Kidney (tissue), 14 donors: ENCODE measurements around the gene HES5. TPM values are rescaled to one million over a fixed set of nuclear protein-coding genes. Genes with fewer than 3 reads are reported as not detected.

ENCODE experiments used
- DNase-seq, 5 donors: peaks; one replicate each; pipeline ENCODE4 v3.0.0-alpha.2; 2013 to 2020
- FAIRE-seq: peaks from 2 replicates; lab custom pipeline; 2012; peaks lifted over from hg19 to GRCh38; lab: Jason Lieb, UNC
- H3K27ac ChIP-seq, 2 donors: one replicate each; pipeline ENCODE4 v1.7.0; 2013; ENCODE audit warnings: low read depth in 2 of 2, low read length in 2 of 2, inconsistent platforms in 1 of 2
- H3K27me3 ChIP-seq: one replicate; pipeline ENCODE4 v1.7.1; 2013; ENCODE audit warnings: low read length, inconsistent platforms; ENCODE audit not compliant: control insufficient read depth, insufficient read depth
- H3K36me3 ChIP-seq, 3 donors: one replicate each; pipeline versions ENCODE4 v1.7.0 to v1.7.1; 2013; ENCODE audit warnings: low read length in 3 of 3, control low read depth in 1 of 3, inconsistent platforms in 1 of 3; ENCODE audit not compliant: insufficient read depth in 3 of 3, control insufficient read depth in 2 of 3
- H3K4me1 ChIP-seq, 3 donors: one replicate each; pipeline versions ENCODE4 v1.7.0 to v1.7.1; 2013; ENCODE audit warnings: low read length in 3 of 3, inconsistent platforms in 1 of 3, low read depth in 1 of 3; ENCODE audit not compliant: control insufficient read depth in 2 of 3, insufficient read depth in 2 of 3
- H3K4me3 ChIP-seq, 3 donors: one replicate each; pipeline versions ENCODE4 v1.7.0 to v1.8.1; 2013; ENCODE audit warnings: low read length in 3 of 3, control low read depth in 1 of 3, inconsistent platforms in 1 of 3
- H3K9ac ChIP-seq, 3 donors: one replicate each; pipeline versions ENCODE4 v1.7.0 to v1.7.1; 2013; ENCODE audit warnings: low read length in 3 of 3, control low read depth in 1 of 3, inconsistent platforms in 1 of 3
- H3K9me3 ChIP-seq, 3 donors: one replicate each; pipeline versions ENCODE4 v1.7.0 to v1.7.1; 2013; ENCODE audit warnings: low read length in 3 of 3, control low read depth in 1 of 3, inconsistent platforms in 1 of 3; ENCODE audit not compliant: control insufficient read depth in 2 of 3, insufficient read depth in 1 of 3
- CTCF ChIP-seq: IDR thresholded peaks from 3 replicates; pipeline ENCODE4 v1.5.1; 2012; ENCODE audit warnings: mild to moderate bottlenecking, moderate library complexity, borderline replicate concordance; ENCODE audit not compliant: insufficient read depth; ENCODE audit errors: extremely low read depth
- intact Hi-C: fragments of 100-400 bp; cut with DNase I; formaldehyde crosslinking; loops from one replicate; pipeline ENCODE4 v1.11.1; 2022
- polyA plus RNA-seq: library from polyadenylated mRNA; stranded (reverse); fragments of 350-450 nt; fragmentation: Illumina TruSeq; extraction: RNeasy Lipid Tissue Mini Kit (QIAGEN cat#74804); gene quantifications from one replicate; pipeline ENCODE4 v1.2.3, GENCODE V29; 2014; ENCODE audit warnings: low read depth, low replicate concordance; ENCODE audit not compliant: insufficient read depth
- total RNA-seq: library from RNA; stranded (reverse); fragmentation: NEBNext Ultra II Directional; extraction: Animal tissue kit (Norgen Biotek cat#: 25700); gene quantifications from one replicate; pipeline ENCODE4 v1.2.1, GENCODE V29; 2021
- donor health status: control.
- donor health status: control.
- donor health status: control.
- donor health status: control.
- donor health status: control.
- donor health status: DM: yes; HTN: yes; CAD: no.
- donor health status: Normal renal cell carcinoma (clear cell type).

Gene HES5
- total and polyA plus RNA-seq, 2 donors from 2014 or later: 0.44 TPM; not detected in 1

GRCh38 chr1:2525572-2525919 is 4.5 kb downstream of the HES5 start:
- H3K27ac ChIP-seq: peak overlapping the region in 1 of 2 donors; percentile 32

GRCh38 chr1:2523891-2524609 is 6.0 kb downstream of the HES5 start:
- no peaks in the 10 kb centered on the region for H3K27me3 ChIP-seq
- no peak overlapping the region for H3K4me3 ChIP-seq
- no peak overlapping the region for H3K27ac ChIP-seq
- intact Hi-C loops: no loop called here
- FAIRE-seq (no peak), DNase-seq (no peak)
- peaks cover 0 to 26% (median 7%) of the 10 kb centered on the region in 3 donors for H3K4me1 ChIP-seq
- H3K9ac ChIP-seq: no peak overlapping the region
- no peaks in the 10 kb centered on the region for H3K9me3 ChIP-seq
- no peak for TF ChIP-seq CTCF
- peaks cover 2 to 24% (median 9%) of the 10 kb centered on the region in 3 donors for H3K36me3 ChIP-seq

More at GRCh38 chr1:2525572-2525919, 4.5 kb downstream of the HES5 start:
- no peaks in the 10 kb centered on the region for H3K27me3 ChIP-seq
- H3K9me3 ChIP-seq: no peaks in the 10 kb centered on the region
- peaks cover 0 to 28% (median 7%) of the 10 kb centered on the region in 3 donors for H3K4me1 ChIP-seq
- TF ChIP-seq CTCF: no peak
- peak overlapping the region; percentile 32 to 72 (median 33) for H3K9ac ChIP-seq
- peaks cover 2 to 14% (median 9%) of the 10 kb centered on the region in 3 donors for H3K36me3 ChIP-seq
- intact Hi-C loops: no loop called here
- DNase-seq: peak in 1 of 5 donors; percentile 71
- peak overlapping the region; percentile 67 to 72 (median 70) for H3K4me3 ChIP-seq
- no peak for FAIRE-seq

- Histone ChIP-seq H3K27me3 (no peaks in the 10 kb centered on the region), H3K9me3 (no peaks in the 10 kb centered on the region), H3K4me3 (no peak overlapping the region), H3K27ac (no peak overlapping the region), H3K4me1 (peaks cover 0 to 23% (median 7%) of the 10 kb centered on the region in 3 donors), H3K36me3 (peaks cover 2 to 31% (median 16%) of the 10 kb centered on the region in 3 donors), H3K9ac (no peak overlapping the region)
- FAIRE-seq (no peak), DNase-seq (no peak)
- no peak for TF ChIP-seq CTCF
- intact Hi-C loops: no loop called here
Observed at GRCh38 chr1:2523191-2523890, 6.7 kb downstream of the HES5 start.
